NT2/D1 (cell line): ENCODE results near the gene MUC3A.
"Not testable (repeated sequence)": the region's sequence is repeated elsewhere in the genome, so short reads cannot be mapped to it uniquely, and the experiment has no call there.

ENCODE experiments used
- DNase-seq: peaks from one replicate; pipeline ENCODE4 v3.0.0-alpha.2; 2011; ENCODE audit warnings: low read depth, low spot score
- H3K27me3 ChIP-seq: 2 replicates; pipeline ENCODE4 v1.6.0; 2011; ENCODE audit warnings: mild to moderate bottlenecking; ENCODE audit not compliant: insufficient read length, insufficient read depth
- H3K36me3 ChIP-seq: 2 replicates; pipeline ENCODE4 v1.6.1; 2011; ENCODE audit warnings: mild to moderate bottlenecking, low read length, mixed read lengths; ENCODE audit not compliant: insufficient read depth, insufficient read length
- H3K4me1 ChIP-seq: 2 replicates; pipeline ENCODE4 v1.5.1; 2011; ENCODE audit not compliant: insufficient read depth, insufficient read length
- H3K4me3 ChIP-seq: 2 replicates; pipeline ENCODE4 v1.5.1; 2011; ENCODE audit warnings: low read depth; ENCODE audit not compliant: insufficient read length
- H3K9ac ChIP-seq: 2 replicates; pipeline ENCODE4 v1.6.0; 2011; ENCODE audit warnings: low read depth; ENCODE audit not compliant: insufficient read length
- H3K9me3 ChIP-seq: 2 replicates; pipeline ENCODE4 v1.5.1; 2011; ENCODE audit warnings: mild to moderate bottlenecking, low read length; ENCODE audit not compliant: insufficient read depth
- SUZ12 ChIP-seq: IDR thresholded peaks from 2 replicates; pipeline ENCODE4 v1.6.1; 2011; ENCODE audit not compliant: insufficient read length, insufficient read depth; ENCODE audit errors: extremely low read depth
- YY1 ChIP-seq: IDR thresholded peaks from 2 replicates; pipeline ENCODE4 v1.6.1; 2011; ENCODE audit not compliant: insufficient read length, insufficient read depth
- ZNF274 ChIP-seq: IDR thresholded peaks from 2 replicates; pipeline ENCODE4 v1.6.1; 2011; ENCODE audit warnings: mild to moderate bottlenecking, low read depth, low read length

The MUC3A gene

GRCh38 chr7:100911484-100911883, 37.9 kb upstream of the MUC3A start:
- no peaks in the 10 kb centered on the region for H3K9me3 ChIP-seq
- no peaks in the 10 kb centered on the region for H3K27me3 ChIP-seq
- no peak overlapping the region for H3K9ac ChIP-seq
- no peak for DNase-seq
- no peaks in the 10 kb centered on the region for H3K36me3 ChIP-seq
- H3K4me3 ChIP-seq, result no peak overlapping the region
- no peaks in the 10 kb centered on the region for H3K4me1 ChIP-seq
- TF ChIP-seq YY1 (no peak), SUZ12 (no peak), ZNF274 (no peak)

- no peak overlapping the region for H3K4me3 ChIP-seq
- H3K9ac ChIP-seq, result no peak overlapping the region
- H3K9me3 ChIP-seq, result no peaks in the 10 kb centered on the region
- no peaks in the 10 kb centered on the region for H3K27me3 ChIP-seq
- TF ChIP-seq YY1 (no peak), SUZ12 (no peak), ZNF274 (no peak)
- DNase-seq, result no peak
- H3K36me3 ChIP-seq, result no peaks in the 10 kb centered on the region
- H3K4me1 ChIP-seq, result no peaks in the 10 kb centered on the region
Measured at GRCh38 chr7:100914208-100914878, 35.0 kb upstream of the MUC3A start.

GRCh38 chr7:100914879-100915447, 34.4 kb upstream of the MUC3A start:
- TF ChIP-seq ZNF274 (no peak), YY1 (no peak), SUZ12 (no peak)

GRCh38 chr7:100919335-100919734, 30.0 kb upstream of the MUC3A start:
- H3K4me1 ChIP-seq, result not testable (repeated sequence)

More at GRCh38 chr7:100914879-100915447, 34.4 kb upstream of the MUC3A start:
- Histone ChIP-seq H3K9ac (no peak overlapping the region), H3K9me3 (0 out of 2 replicates have a peak, but pooled peaks cover under 1% of the 10 kb centered on the region), H3K36me3 (no peaks in the 10 kb centered on the region), H3K27me3 (no peaks in the 10 kb centered on the region), H3K4me1 (no peaks in the 10 kb centered on the region), H3K4me3 (no peak overlapping the region)
- no peak for DNase-seq

GRCh38 chr7:100919779-100920437, 29.4 kb upstream of the MUC3A start:
- H3K36me3 ChIP-seq, H3K4me1 ChIP-seq, H3K27me3 ChIP-seq, DNase-seq, H3K9me3 ChIP-seq, H3K9ac ChIP-seq, H3K4me3 ChIP-seq: not testable (repeated sequence)

More at GRCh38 chr7:100919335-100919734, 30.0 kb upstream of the MUC3A start:
- DNase-seq, H3K9ac ChIP-seq, H3K4me3 ChIP-seq, H3K36me3 ChIP-seq, H3K9me3 ChIP-seq, H3K27me3 ChIP-seq: not testable (repeated sequence)

- Histone ChIP-seq H3K9me3 (peaks cover 8% of the 10 kb centered on the region; the same call in 1 of the 2 replicates), H3K27me3 (no peaks in the 10 kb centered on the region), H3K4me1 (no peaks in the 10 kb centered on the region), H3K36me3 (no peaks in the 10 kb centered on the region), H3K4me3 (no peak overlapping the region), H3K9ac (no peak overlapping the region)
- TF ChIP-seq YY1, result no peak
- TF ChIP-seq ZNF274, result no peak
- no peak for TF ChIP-seq SUZ12
- no peak for DNase-seq
Measured at GRCh38 chr7:100921039-100921438, 28.3 kb upstream of the MUC3A start.

GRCh38 chr7:100923616-100924015, 25.7 kb upstream of the MUC3A start:
- not testable (repeated sequence) for H3K9me3 ChIP-seq, H3K36me3 ChIP-seq, H3K4me1 ChIP-seq, H3K4me3 ChIP-seq, DNase-seq, H3K27me3 ChIP-seq, H3K9ac ChIP-seq
